ENCODE measurements around the gene ECSIT.
"Not testable (repeated sequence)": the region's sequence is repeated elsewhere in the genome, so short reads cannot be mapped to it uniquely, and the experiment has no call there.

Gene ECSIT

DNA sequence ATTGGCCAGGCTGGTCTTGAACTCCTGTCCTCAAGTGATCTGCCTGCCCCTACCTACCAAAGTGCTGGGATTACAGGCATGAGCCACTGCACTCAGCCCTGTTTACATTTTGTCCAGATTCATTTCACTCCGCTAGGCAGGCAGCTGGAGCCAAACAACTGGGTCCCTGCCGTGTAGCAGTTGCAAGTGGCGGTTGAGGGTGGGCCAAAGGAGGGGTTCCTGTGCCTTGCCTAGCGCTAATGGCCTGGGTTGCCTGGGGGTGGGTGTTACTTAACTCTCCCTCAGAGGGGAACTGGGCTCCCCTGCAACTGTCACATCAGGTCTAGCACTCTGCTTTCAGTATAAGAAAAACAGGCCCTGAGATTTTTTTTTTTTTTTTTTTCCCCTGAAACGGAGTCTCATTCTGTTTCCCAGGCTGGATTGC is 41.1 kb upstream of the ECSIT start:
- H3K27me3 ChIP-seq (replicated peaks): no peaks in the 10 kb centered on the region
- no peak for DNase-seq
- H3K4me3 ChIP-seq (ENCODE audit: low read depth, low read length): no peak overlapping the region
- in situ Hi-C loops (cut with HindIII; ENCODE audit: low pct_ligation_motif_present, low sequenced_read_pairs): no loop called here
- H3K36me3 ChIP-seq (replicated peaks): no peaks in the 10 kb centered on the region
- H3K27ac ChIP-seq: no peak overlapping the region
- TF ChIP-seq, protein P1, sequence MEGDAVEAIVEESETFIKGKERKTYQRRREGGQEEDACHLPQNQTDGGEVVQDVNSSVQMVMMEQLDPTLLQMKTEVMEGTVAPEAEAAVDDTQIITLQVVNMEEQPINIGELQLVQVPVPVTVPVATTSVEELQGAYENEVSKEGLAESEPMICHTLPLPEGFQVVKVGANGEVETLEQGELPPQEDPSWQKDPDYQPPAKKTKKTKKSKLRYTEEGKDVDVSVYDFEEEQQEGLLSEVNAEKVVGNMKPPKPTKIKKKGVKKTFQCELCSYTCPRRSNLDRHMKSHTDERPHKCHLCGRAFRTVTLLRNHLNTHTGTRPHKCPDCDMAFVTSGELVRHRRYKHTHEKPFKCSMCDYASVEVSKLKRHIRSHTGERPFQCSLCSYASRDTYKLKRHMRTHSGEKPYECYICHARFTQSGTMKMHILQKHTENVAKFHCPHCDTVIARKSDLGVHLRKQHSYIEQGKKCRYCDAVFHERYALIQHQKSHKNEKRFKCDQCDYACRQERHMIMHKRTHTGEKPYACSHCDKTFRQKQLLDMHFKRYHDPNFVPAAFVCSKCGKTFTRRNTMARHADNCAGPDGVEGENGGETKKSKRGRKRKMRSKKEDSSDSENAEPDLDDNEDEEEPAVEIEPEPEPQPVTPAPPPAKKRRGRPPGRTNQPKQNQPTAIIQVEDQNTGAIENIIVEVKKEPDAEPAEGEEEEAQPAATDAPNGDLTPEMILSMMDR (IDR thresholded peaks at IDR 0.05; ENCODE audit: low read depth, low read length, missing control alignments): no peak

DNA sequence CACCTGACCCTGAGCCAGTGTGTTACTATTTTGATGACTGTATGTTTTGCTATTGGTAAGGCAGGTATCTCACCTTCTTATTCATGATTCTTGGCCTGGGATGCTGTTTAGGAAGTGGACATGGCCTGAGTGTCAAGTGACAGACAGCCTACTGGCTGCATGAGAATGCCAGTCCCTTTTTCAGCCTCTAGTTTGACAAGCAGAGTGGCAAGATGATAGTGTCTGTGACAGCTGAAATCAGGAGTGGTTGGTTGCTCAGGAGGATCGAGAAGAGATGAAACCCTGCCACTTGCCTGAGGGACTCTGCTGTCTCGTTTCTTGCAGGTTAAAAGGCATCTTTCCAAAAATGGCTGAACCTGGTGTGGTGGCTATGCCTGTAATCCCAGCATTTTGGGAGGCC is 37.2 kb upstream of the ECSIT start:
- in situ Hi-C loops (cut with HindIII; ENCODE audit: low pct_ligation_motif_present, low sequenced_read_pairs): no loop called here
- no peak for DNase-seq
- no peak overlapping the region for H3K27ac ChIP-seq
- no peaks in the 10 kb centered on the region for H3K36me3 ChIP-seq (replicated peaks)
- TF ChIP-seq, protein P1 (IDR thresholded peaks at IDR 0.05; ENCODE audit: low read depth, low read length, missing control alignments): no peak
- no peaks in the 10 kb centered on the region for H3K27me3 ChIP-seq (replicated peaks)
- no peak overlapping the region for H3K4me3 ChIP-seq (ENCODE audit: low read depth, low read length)

DNA sequence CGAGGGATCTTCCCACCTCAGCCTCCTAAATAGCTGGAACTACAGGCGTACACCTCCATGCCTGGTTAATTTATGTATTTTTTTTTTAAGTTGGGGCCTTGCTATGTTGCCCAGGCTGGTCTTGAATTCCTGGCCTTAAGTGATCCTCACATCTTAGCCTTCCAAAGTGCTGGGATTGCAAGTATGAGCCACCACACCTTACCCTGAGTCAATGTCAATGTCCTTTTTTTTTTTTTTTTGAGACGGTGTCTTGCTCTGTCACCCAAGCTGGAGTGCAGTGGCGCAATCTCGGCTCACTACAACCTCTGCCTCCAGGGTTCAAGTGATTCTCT is 36.7 kb upstream of the ECSIT start:
- in situ Hi-C loops (cut with HindIII; ENCODE audit: low pct_ligation_motif_present, low sequenced_read_pairs); H3K27me3 ChIP-seq (replicated peaks); H3K4me3 ChIP-seq (ENCODE audit: low read depth, low read length); H3K27ac ChIP-seq; DNase-seq; H3K36me3 ChIP-seq (replicated peaks): not testable (repeated sequence)

DNA sequence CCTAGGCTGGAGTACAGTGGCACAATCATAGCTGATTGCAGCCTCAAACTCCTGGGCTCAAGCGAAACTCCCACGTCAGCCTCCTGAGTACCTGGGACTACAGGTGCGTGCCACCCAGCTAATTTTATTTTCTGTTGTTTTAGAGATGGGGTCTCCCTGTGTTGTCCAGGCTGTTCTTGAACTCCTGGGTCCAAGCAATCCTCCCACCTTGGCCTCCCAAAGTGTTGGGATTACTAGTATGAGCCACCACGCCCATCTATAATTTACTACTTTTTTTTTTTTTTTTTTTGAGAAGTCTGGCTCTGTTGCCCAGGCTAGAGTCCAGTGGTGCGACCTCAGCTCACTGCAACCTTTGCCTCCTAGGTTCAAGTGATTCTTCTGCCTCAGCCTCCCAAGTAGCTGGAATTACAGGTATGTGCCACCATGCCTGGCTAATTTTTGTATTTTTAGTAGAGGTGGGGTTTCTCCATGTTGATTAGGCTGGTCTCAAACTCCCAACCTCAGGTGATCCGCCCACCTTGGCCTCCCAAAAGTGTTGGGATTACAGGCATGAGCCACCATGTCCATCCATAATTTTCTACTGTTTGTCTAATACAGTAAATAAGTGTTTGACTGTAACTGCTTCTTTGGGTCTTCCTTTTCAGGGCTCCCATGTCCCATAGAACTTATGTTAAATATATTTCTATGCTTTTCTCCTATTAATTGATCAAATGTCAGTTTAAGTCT is 35.3 kb upstream of the ECSIT start:
- in situ Hi-C loops (cut with HindIII; ENCODE audit: low pct_ligation_motif_present, low sequenced_read_pairs); H3K27me3 ChIP-seq (replicated peaks); H3K27ac ChIP-seq; H3K36me3 ChIP-seq (replicated peaks); H3K4me3 ChIP-seq (ENCODE audit: low read depth, low read length); DNase-seq: not testable (repeated sequence)

DNA sequence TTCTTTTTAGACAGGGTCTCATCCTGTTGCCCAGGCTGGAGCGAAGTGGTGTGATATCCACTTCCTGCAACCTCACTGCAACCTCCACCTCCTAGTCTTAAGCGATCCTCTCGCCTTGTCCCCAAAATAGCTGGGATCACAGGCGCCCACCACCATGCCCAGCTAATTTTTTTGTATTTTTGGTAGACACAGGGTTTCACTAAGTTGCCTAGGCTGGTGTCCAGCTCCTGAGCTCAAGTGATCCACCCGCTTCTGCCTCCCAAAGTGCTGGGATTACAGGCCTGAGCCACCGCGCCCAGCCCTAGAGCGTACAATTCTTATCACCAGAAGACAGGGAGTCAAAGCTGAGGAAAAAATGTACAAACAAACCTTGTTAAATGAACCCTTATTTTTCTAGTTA is 34.6 kb upstream of the ECSIT start:
- in situ Hi-C loops (cut with HindIII; ENCODE audit: low pct_ligation_motif_present, low sequenced_read_pairs): no loop called here
- H3K27me3 ChIP-seq (replicated peaks): no peaks in the 10 kb centered on the region
- no peak for DNase-seq
- no peaks in the 10 kb centered on the region for H3K36me3 ChIP-seq (replicated peaks)
- no peak overlapping the region for H3K4me3 ChIP-seq (ENCODE audit: low read depth, low read length)
- TF ChIP-seq, protein P1 (IDR thresholded peaks at IDR 0.05; ENCODE audit: low read depth, low read length, missing control alignments): no peak
- H3K27ac ChIP-seq: no peak overlapping the region

DNA sequence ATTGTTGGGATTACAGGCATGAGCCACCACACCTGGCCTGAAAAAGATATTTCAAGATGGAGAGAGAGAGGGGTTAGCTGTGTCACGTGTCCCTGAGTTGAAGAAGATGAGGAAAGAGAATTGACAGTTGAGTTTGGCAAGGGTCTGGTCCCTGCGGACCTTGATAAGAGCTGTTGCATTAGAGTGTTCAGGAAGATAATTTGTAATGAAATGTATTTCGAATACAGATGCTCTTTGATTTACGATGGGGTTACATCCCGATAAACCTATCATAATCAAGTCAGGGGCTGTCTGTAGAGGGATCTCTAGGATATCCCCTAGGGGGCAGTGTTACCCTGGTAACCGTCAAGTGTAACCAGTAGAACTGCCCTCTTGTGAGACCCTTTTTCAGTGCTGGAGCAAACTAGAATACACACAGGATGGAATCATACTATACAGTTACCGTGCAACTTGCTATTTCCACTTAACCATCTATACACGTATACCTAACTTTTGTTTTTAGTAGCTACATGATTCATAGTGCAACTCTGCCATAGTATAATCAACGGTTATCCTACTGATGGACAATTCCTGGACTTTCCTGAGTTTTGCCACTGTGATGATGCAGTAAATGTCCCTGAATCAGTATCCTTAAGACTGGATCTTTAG is 31.6 kb upstream of the ECSIT start:
- peaks cover 3% of the 10 kb centered on the region for H3K36me3 ChIP-seq (replicated peaks)
- TF ChIP-seq, protein P1 (IDR thresholded peaks at IDR 0.05; ENCODE audit: low read depth, low read length, missing control alignments): peak; percentile 78

More for the DNA sequence above, 31.6 kb upstream of the ECSIT start:
- peak; percentile 77 for DNase-seq
- in situ Hi-C loops (cut with HindIII; ENCODE audit: low pct_ligation_motif_present, low sequenced_read_pairs): no loop called here
- no peaks in the 10 kb centered on the region for H3K27me3 ChIP-seq (replicated peaks)
- H3K4me3 ChIP-seq (ENCODE audit: low read depth, low read length): no peak overlapping the region
- H3K27ac ChIP-seq: no peak overlapping the region

Data from brain microvascular endothelial cell (primary cell).